Measurements from ENCODE around the gene LCE1D.

The LCE1D gene

GRCh38 chr1:152776361-152776760 is 20.2 kb upstream of the LCE1D start:
- TF ChIP-seq CTCF (IDR thresholded peaks at IDR 0.05; ENCODE audit: low read depth, low read length) = no peak
- DNase-seq (ENCODE audit: extremely low read depth, low read depth) = no peak

GRCh38 chr1:152777510-152778137 is 18.9 kb upstream of the LCE1D start:
- TF ChIP-seq CTCF (IDR thresholded peaks at IDR 0.05; ENCODE audit: low read depth, low read length) = peak; percentile 33
- DNase-seq (ENCODE audit: extremely low read depth, low read depth) = no peak

GRCh38 chr1:152783095-152783494 is 13.4 kb upstream of the LCE1D start:
- no peak for TF ChIP-seq CTCF (IDR thresholded peaks at IDR 0.05; ENCODE audit: low read depth, low read length)
- no peak for DNase-seq (ENCODE audit: extremely low read depth, low read depth)

- no peak for TF ChIP-seq CTCF (IDR thresholded peaks at IDR 0.05; ENCODE audit: low read depth, low read length)
- DNase-seq (ENCODE audit: extremely low read depth, low read depth) = no peak
Measured at GRCh38 chr1:152786077-152786476, 10.4 kb upstream of the LCE1D start, which contains the start of gene LCE1E. Gene LCE1E, plus strand, starts transcription at chr1:152786257. Its CDS starts 1,043 bp downstream, at chr1:152787300.

- TF ChIP-seq CTCF (IDR thresholded peaks at IDR 0.05; ENCODE audit: low read depth, low read length) = no peak
- no peak for DNase-seq (ENCODE audit: extremely low read depth, low read depth)
Measured at GRCh38 chr1:152795686-152796085, 835 bp upstream of the LCE1D start.

- no peak for TF ChIP-seq CTCF (IDR thresholded peaks at IDR 0.05; ENCODE audit: low read depth, low read length)
- DNase-seq (ENCODE audit: extremely low read depth, low read depth) = no peak
Measured at GRCh38 chr1:152801333-152801732, 4.8 kb downstream of the LCE1D start.

- no peak for DNase-seq (ENCODE audit: extremely low read depth, low read depth)
- no peak for TF ChIP-seq CTCF (IDR thresholded peaks at IDR 0.05; ENCODE audit: low read depth, low read length)
Measured at GRCh38 chr1:152806576-152806975, 10.1 kb downstream of the LCE1D start, which contains the start of gene LCE1C. Gene LCE1C, minus strand, starts transcription at chr1:152806651. Its CDS starts 1,173 bp downstream, at chr1:152805478.
